Thyroid gland (tissue), 4 donors: ENCODE measurements around the gene RXFP4. TPM values are rescaled to one million over a fixed set of nuclear protein-coding genes. Genes with fewer than 3 reads are reported as not detected.
"Not testable (repeated sequence)": the region's sequence is repeated elsewhere in the genome, so short reads cannot be mapped to it uniquely, and the experiment has no call there.

Experiments
- DNase-seq, 2 donors: peaks; one replicate each; pipeline ENCODE4 v3.0.0-alpha.2; 2019
- H3K27ac ChIP-seq, 3 donors: fragments of 200-600 bp; sonication (generic); 1 replicate in 2 of 3; 2 replicates in 1 of 3; pipeline ENCODE4 v1.5.1; 2016 to 2019; ENCODE audit warnings: mild to moderate bottlenecking in 1 of 3, moderate library complexity in 1 of 3
- H3K27me3 ChIP-seq: fragments of 200-600 bp; sonication (generic); one replicate; pipeline ENCODE4 v1.5.1; 2019
- H3K36me3 ChIP-seq, 2 donors: fragments of 200-600 bp; sonication (generic); one replicate each; pipeline ENCODE4 v1.5.1; 2016 to 2019
- H3K4me1 ChIP-seq, 2 donors: fragments of 200-600 bp; sonication (generic); one replicate each; pipeline ENCODE4 v1.5.1; 2017 to 2019
- H3K4me3 ChIP-seq, 3 donors: fragments of 200-600 bp; sonication (generic); replicated peaks in 1 of 3; 1 replicate in 2 of 3; 2 replicates in 1 of 3; pipeline ENCODE4 v1.5.1; 2016; ENCODE audit warnings: mild to moderate bottlenecking in 1 of 3
- H3K9me3 ChIP-seq: fragments of 200-600 bp; sonication (generic); one replicate; pipeline ENCODE4 v1.5.1; 2017
- CTCF ChIP-seq, 6 experiments: fragments of 200-600 bp in 3 of 6; fragments of 450-650 bp in 3 of 6; sonication (generic) in 3 of 6; IDR thresholded peaks; one replicate each; pipeline ENCODE4 v1.5.1; 2016 to 2019; ENCODE audit warnings: antibody characterized with exemption in 6 of 6, mild to moderate bottlenecking in 2 of 6, inconsistent platforms in 1 of 6, moderate library complexity in 1 of 6
- POLR2A ChIP-seq, 2 donors: fragments of 450-650 bp; IDR thresholded peaks; one replicate each; pipeline ENCODE4 v1.6.1; 2017; ENCODE audit warnings: antibody characterized with exemption in 2 of 2, mild to moderate bottlenecking in 2 of 2, moderate library complexity in 1 of 2
- WGBS, 2 donors: methylation state at CpG; one replicate each; pipeline ENCODE4 v1.1.5; 2017; 5-methylcytosine and 5-hydroxymethylcytosine counted together
- intact Hi-C: fragments of 100-400 bp; cut with DNase I; formaldehyde crosslinking; loops from one replicate; pipeline ENCODE4 v1.15.1; 2023
- total RNA-seq, 4 donors: library from RNA; depleted of rRNA; stranded (reverse); fragments of >200 nt; gene quantifications; one replicate each; pipeline ENCODE4 v1.2.3, GENCODE V29; 2016

The RXFP4 gene
- total RNA-seq, 4 donors from 2014 or later, result not detected

GRCh38 chr1:155929057-155929456, 12.4 kb upstream of the RXFP4 start:
- Histone ChIP-seq H3K27ac (no peak overlapping the region), H3K27me3 (no peaks in the 10 kb centered on the region), H3K4me1 (peaks cover 22 to 32% of the 10 kb centered on the region in 2 donors), H3K9me3 (no peaks in the 10 kb centered on the region), H3K4me3 (no peak overlapping the region), H3K36me3 (peaks cover 55 to 63% of the 10 kb centered on the region in 2 donors)
- TF ChIP-seq CTCF (IDR thresholded peaks at IDR 0.05) (no peak), POLR2A (IDR thresholded peaks at IDR 0.05) (no peak)
- intact Hi-C loops, result no loop called here
- 81 to 85% methylated on average over 5 of the region's 5 CpGs for WGBS, 2 donors
- no peak for DNase-seq

GRCh38 chr1:155930725-155931124, 10.7 kb upstream of the RXFP4 start:
- H3K36me3 ChIP-seq, result peaks cover 38 to 47% of the 10 kb centered on the region in 2 donors
- H3K9me3 ChIP-seq, H3K27ac ChIP-seq, H3K27me3 ChIP-seq, H3K4me3 ChIP-seq, DNase-seq: not testable (repeated sequence)
- intact Hi-C loops, result loop anchor here (10.0 kb wide), 1 partner anchor 124 kb away; the partner anchor contains the start of genes LAMTOR2 and UBQLN4
- WGBS, 2 donors, result 80 to 86% methylated on average over 10 of the region's 10 CpGs
- H3K4me1 ChIP-seq, result peaks cover 22 to 32% of the 10 kb centered on the region in 2 donors

GRCh38 chr1:155931332-155932038, 10.0 kb upstream of the RXFP4 start:
- intact Hi-C loops, result loop anchor here (10.0 kb wide), 1 partner anchor 123 kb away; the partner anchor contains the start of genes LAMTOR2 and UBQLN4
- Histone ChIP-seq H3K27ac (no peak overlapping the region), H3K4me3 (no peak overlapping the region), H3K4me1 (peaks cover 22 to 32% of the 10 kb centered on the region in 2 donors), H3K9me3 (no peaks in the 10 kb centered on the region), H3K36me3 (peaks cover 31 to 39% of the 10 kb centered on the region in 2 donors), H3K27me3 (no peaks in the 10 kb centered on the region)
- TF ChIP-seq CTCF (IDR thresholded peaks at IDR 0.05) (no peak), POLR2A (IDR thresholded peaks at IDR 0.05) (no peak)
- no peak for DNase-seq
- 82 to 83% methylated on average over 7 of the region's 7 CpGs for WGBS, 2 donors

GRCh38 chr1:155932081-155932480, 9.4 kb upstream of the RXFP4 start:
- no peak overlapping the region for H3K4me3 ChIP-seq
- no peak overlapping the region for H3K27ac ChIP-seq
- no peaks in the 10 kb centered on the region for H3K9me3 ChIP-seq
- peaks cover 25 to 33% of the 10 kb centered on the region in 2 donors for H3K36me3 ChIP-seq
- DNase-seq, result no peak
- no peak for TF ChIP-seq POLR2A (IDR thresholded peaks at IDR 0.05)
- no peak for TF ChIP-seq CTCF (IDR thresholded peaks at IDR 0.05)
- H3K4me1 ChIP-seq, result peaks cover 22 to 32% of the 10 kb centered on the region in 2 donors
- no peaks in the 10 kb centered on the region for H3K27me3 ChIP-seq
- 63 to 64% methylated on average over 1 of the region's 1 CpG for WGBS, 2 donors
- intact Hi-C loops, result loop anchor here (10.0 kb wide), 1 partner anchor 123 kb away; the partner anchor contains the start of genes LAMTOR2 and UBQLN4

GRCh38 chr1:155932487-155932886, 9.0 kb upstream of the RXFP4 start:
- TF ChIP-seq CTCF (IDR thresholded peaks at IDR 0.05), result no peak
- TF ChIP-seq POLR2A (IDR thresholded peaks at IDR 0.05), result no peak
- intact Hi-C loops, result loop anchor here (10.0 kb wide), 1 partner anchor 122 kb away; the partner anchor contains the start of genes LAMTOR2 and UBQLN4
- Histone ChIP-seq H3K9me3 (no peaks in the 10 kb centered on the region), H3K4me1 (peaks cover 22 to 32% of the 10 kb centered on the region in 2 donors), H3K36me3 (peaks cover 22 to 29% of the 10 kb centered on the region in 2 donors), H3K4me3 (no peak overlapping the region), H3K27me3 (no peaks in the 10 kb centered on the region), H3K27ac (no peak overlapping the region)
- 89% methylated on average over 5 of the region's 5 CpGs for WGBS, 2 donors
- no peak for DNase-seq
